ENCODE data around the gene VTA1.

VTA1 gene

DNA sequence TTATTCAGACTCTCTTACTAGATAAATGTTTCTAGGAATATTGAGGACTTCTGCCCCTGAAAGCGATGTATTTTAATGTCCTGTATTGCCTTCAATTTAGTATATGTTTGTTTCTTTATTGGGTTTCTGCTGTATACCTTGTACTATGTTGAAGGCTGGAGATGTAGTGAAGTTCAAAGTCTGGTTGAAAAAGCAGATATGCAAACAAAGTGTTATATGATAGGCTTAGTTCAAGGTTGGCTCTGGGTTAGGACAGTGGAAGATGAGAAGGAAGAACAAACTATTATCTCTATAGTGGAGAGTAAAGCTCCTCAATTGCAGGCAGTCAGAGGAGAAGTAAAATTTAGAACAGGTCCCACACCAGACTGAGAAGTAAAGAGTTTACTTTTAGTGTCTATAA is 118.4 kb downstream of the VTA1 start:
- no peak for DNase-seq

DNA sequence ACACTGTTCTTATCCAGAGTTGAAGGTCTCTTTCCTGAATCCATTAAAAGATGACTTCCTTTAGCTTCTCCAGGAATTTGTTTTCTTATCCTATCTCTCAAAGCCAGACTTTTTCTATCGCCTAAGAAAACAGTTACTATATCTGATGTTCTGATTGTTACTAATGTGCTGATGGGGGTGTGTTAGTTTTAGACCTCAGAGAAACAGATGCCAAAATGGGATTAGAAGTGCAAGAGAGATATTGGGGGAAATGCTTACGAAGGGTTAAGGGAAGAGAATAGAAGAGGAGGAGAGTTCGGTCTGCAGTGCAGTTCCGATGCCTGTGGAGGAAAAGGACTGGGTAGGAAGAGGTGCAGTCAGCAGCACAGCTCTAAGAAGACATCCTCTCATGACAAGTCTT is 119.0 kb downstream of the VTA1 start:
- no peak for DNase-seq

DNA sequence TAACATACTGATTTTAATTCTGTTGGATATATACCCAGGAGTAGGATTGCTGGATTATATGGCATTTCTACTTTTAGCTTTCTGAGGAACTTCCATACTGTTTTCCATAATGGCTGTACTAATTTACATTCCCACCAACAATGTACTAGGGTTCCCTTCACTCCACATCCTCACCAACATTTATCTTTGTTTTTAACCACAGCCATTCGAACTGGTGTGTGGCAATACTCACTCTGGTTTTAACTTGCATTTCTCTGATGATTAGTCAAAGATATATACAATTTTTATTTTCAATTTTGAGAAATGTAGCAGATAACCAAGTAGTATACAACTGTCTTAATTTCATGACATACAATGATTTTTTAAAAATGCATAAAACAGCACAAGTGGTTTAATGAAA is 124.4 kb downstream of the VTA1 start:
- DNase-seq: no peak

Measured in anterior cingulate cortex (tissue), 58 donors.